Dermis microvascular lymphatic vessel endothelial cell (primary cell): ENCODE data around the gene SPHK1. TPM values are rescaled to one million over a fixed set of nuclear protein-coding genes. Genes with fewer than 3 reads are reported as not detected.

Source experiments
- DNase-seq, 2 donors: peaks; one replicate each; pipeline versions ENCODE4 v3.0.0 to v3.0.0-alpha.2; 2010; ENCODE audit warnings: low read depth in 2 of 2
- total RNA-seq: library from RNA; depleted of rRNA; stranded (reverse); fragments of >200 nt; gene quantifications from 2 replicates; pipeline ENCODE4 v1.2.1, GENCODE V29; 2014

The SPHK1 gene
- total RNA-seq, 1 donor from 2014 or later: 196 TPM

- peak in 1 of 2 donors; percentile 84 for DNase-seq
Measured at GRCh38 chr17:76384987-76385891, 830 bp downstream of the SPHK1 start.

DNA sequence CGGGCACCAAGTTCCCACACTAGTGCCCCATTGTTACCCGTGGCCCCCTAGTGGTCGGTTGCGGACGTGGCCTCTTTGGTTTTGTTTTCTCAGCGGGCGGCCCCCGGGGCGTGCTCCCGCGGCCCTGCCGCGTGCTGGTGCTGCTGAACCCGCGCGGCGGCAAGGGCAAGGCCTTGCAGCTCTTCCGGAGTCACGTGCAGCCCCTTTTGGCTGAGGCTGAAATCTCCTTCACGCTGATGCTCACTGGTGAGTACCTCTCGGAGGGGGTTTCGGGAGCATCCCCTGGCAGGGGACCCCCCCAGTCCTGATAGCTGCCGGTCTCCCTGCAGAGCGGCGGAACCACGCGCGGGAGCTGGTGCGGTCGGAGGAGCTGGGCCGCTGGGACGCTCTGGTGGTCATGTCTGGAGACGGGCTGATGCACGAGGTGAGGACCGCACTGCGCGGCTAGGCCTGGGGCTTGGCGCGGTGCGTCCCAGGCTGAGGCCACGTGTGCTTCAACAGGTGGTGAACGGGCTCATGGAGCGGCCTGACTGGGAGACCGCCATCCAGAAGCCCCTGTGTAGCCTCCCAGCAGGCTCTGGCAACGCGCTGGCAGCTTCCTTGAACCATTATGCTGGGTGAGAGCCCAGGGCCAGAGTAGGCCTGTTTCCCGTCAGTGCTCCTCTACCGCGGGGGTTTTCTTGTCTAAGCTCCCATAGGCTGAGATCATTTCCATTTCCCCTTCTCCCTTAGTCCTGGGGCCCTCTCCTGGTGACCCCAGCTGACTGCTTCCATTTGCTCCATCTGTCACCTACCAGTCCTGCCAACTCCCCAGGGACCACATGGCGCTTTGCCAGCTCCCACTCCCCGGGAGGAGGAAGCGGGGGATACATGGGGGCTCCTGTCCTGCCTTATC lies 1.7 kb downstream of the SPHK1 start:
- DNase-seq: peak in 1 of 2 donors; percentile 85

- DNase-seq: no peak
Measured at GRCh38 chr17:76386966-76387765, 2.8 kb downstream of the SPHK1 start.

DNA sequence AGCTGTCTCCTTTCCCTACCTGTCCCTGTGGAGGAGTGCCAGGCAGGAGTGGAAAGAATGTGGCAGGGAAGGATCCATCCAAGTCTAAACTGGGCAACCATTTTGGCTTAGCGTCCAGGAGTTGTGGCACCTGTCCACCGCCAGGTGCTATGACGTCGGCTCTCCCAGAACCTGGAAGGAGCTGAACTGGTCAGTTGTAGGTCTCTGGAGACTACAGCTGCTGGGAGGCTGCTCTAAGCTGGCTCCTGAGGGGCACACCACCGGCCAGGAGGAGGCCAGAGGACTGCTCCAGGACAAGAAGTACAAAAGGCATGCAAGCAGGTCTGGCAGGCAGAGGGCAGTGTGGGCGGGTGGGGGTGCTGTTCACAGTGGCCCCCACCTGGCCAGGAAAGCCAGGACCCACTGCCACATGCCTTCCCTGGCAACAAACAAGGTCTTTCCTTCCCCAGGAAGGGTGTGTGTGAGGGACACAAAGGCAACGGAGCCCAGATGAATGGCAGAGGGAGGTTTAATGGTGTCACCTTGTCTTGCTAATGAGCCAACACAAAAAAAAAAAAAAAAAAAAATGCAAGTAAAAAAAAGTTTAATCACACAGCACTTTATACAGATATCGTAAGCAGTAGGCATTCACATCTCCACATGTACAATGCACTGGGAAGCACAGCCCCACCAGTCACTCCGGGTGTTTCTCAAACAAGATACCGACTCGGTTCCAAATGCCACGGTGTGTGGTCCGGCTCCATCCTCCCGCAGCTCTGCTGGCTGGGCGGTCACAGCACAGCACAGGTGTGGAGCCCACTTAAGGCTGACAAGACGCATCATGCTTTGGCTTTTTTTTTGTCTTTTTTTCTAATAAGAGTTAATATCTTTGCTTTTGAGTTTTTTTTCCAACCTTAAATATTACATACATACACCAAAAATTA lies 4.8 kb downstream of the SPHK1 start:
- DNase-seq: peak; percentile 61 to 79

DNA sequence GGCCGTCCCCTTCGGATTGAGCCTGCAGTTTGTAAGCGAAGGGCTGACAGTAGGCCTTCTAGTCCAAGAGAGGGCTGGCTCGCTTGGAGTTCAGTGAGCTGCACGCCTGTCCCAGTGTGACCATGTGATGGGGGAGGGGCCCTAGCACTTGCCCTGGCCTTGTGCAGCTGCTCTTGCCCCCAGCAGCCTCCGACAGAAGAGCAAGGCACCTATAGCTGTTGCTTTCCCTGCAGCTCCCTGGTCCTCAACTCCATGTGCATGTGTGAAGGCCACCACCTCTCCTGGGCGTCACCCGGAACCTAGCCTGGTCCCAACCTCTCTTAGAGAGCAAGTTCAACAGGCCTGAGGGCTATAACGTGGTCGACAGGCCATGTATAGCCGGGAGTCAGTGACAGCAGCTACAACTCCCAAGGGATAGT lies 5.6 kb downstream of the SPHK1 start:
- no peak for DNase-seq

GRCh38 chr17:76391200-76391715 lies 6.8 kb downstream of the SPHK1 start:
- no peak for DNase-seq

DNA sequence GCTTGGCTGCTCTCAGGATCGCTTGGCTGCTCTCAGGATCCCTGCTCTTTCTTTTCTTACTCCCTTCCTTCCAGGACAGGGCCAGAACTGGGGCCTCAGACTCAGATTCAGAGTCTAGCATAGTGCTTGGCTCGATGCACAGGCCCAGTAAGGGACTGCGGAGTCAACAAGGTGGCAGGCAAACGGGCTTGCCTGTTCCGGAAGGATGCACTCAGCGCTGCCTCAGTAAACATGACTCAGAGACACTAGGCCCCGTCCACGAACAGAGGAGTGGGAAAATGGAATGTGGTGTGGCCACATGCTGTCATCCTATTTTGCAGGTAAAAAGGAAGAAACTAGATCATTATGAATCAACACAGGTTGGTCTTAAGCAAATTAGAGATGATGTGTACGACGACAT lies 9.8 kb downstream of the SPHK1 start:
- peak in 1 of 2 donors; percentile 34 for DNase-seq

- DNase-seq: no peak
Measured at GRCh38 chr17:76395980-76396379, 11.6 kb downstream of the SPHK1 start.

DNA sequence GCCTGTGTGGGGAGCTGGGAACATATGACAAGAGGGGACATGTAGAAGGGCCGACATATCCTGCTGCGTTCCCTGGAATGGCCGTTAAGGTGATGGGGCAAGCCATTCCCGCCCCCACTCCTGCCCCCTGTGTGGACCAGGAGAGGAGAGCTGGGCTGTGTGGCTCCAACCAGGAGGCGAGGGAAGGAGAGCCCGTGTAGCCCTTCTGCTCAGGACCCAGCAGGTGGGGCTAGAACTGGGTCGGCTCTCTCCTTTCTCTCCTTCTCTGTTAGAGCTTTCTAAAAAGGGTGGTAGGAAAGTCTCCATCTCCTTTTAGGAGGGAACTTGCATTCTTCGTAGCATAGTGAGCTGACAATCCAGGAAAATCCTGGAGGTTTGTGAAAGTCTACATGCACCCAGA lies 12.8 kb downstream of the SPHK1 start:
- DNase-seq: no peak

- peak; percentile 77 to 86 for DNase-seq
Measured at GRCh38 chr17:76397687-76398522, 13.5 kb downstream of the SPHK1 start.

- no peak for DNase-seq
Measured at GRCh38 chr17:76398523-76399174, 14.2 kb downstream of the SPHK1 start.

GRCh38 chr17:76399175-76400172 lies 15.1 kb downstream of the SPHK1 start:
- no peak for DNase-seq

DNA sequence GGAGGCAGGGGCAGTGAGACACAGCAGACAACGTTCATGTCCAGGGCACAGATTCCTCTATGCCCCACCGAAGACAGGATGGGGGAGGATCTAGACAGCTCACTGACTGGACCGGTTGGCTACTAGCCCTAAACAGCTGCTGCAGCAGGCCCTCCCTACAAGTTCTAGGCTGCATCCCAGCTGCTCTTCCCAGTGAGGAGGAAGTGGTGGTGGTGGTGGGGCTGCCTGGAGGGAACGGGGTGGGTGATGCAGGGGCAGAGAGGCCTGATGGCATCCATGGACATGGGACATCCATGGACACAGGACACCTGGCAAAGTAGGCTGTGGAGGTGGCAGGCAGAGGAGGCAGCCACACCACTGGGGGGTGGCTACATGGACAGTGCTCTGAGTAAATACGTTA lies 18.3 kb downstream of the SPHK1 start:
- no peak for DNase-seq

GRCh38 chr17:76404256-76404655 lies 19.8 kb downstream of the SPHK1 start:
- no peak for DNase-seq

- no peak for DNase-seq
Measured at GRCh38 chr17:76404976-76405563, 20.7 kb downstream of the SPHK1 start.

GRCh38 chr17:76405607-76405966 lies 21.2 kb downstream of the SPHK1 start:
- no peak for DNase-seq
